Fibroblast of peridontal ligament (primary cell): ENCODE measurements around the gene FLNB.
"Not testable (repeated sequence)": the region's sequence is repeated elsewhere in the genome, so short reads cannot be mapped to it uniquely, and the experiment has no call there.

Experiments used
- DNase-seq: peaks from one replicate; pipeline ENCODE4 v3.0.0-alpha.2; 2010; ENCODE audit errors: extremely low read depth

Gene FLNB

DNA sequence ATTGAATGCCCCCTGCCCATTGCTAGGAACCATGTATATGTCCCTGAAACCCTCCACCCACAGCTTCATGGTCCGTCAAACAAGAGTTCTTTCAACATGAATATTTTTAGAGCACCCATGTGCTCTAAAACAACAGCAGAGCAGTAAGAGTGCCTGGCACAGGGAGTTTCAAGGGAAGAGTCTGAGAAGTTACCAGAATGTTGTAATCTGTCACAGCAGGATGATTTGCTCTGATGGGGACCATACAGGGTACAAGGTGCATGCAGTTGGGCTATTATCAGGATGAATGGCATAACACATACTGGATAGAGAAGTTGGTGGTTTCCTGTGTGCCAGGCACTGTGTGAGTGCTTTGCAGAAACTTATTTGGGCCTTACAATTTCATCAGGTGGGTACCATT, 27.8 kb upstream of the FLNB start:
- no peak for DNase-seq

DNA sequence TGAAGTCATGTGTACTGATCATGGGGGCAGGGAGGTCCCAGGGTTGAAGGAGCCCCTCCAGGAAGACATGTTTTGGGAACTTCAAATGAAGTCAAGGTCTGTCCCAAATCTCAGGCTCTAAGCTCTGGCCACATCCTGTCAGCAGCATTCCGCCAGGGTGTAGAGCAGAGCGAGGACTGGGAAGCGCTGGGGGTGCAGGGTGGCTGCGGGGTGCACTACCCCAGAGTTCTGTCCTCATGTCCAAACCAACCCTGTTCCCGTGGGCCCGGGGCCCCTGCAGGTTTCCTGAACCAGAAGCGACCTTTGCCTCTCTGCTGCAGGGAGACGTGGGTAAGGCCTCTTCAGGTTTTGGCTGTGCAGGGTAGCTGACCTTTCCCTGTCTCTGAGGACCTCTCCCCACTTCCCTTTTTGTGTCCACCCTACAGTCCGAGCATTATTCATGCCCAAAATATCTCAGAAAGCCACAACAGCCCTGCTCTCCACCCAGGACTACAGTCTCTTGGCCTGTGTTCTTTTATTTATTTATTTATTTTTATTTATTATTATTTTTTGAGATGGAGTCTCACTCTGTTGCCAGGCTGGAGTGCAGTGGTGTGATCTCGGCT, 26.6 kb upstream of the FLNB start:
- no peak for DNase-seq

DNA sequence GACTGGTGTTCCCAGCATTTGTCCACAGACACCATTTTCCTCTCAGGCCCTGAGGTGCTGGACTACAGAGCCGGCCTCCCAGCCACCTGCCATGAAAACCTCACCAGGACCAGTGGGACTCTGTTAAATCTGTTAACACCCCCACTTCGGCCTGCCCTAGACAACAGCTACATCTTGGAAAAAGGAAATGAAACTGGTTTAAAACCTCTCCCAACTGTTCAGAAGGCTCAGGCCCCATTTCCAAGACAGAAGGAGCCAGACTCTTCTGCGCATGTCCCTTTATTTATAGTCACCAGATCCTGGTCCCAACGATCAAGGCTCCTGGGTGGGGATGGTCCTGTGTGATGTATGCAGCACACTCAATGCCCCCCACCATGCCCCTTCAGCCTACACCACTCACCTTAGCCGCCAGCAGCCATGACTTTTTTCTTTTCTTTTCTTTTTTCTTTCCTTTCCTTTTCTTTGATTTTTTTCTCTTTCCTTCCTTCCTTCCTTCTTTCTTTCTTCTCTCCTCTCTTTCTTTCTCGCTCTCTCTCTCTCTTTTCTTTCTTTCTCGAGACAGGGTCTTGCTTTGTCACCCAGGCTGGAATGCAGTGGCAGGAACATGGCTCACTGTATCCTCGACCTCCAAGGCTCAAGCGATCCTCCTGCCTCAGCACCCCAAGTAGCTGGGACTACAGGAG, 25.5 kb upstream of the FLNB start:
- no peak for DNase-seq

- DNase-seq, result peak; percentile 80
Measured at GRCh38 chr3:57983734-57984518, 24.3 kb upstream of the FLNB start.

DNA sequence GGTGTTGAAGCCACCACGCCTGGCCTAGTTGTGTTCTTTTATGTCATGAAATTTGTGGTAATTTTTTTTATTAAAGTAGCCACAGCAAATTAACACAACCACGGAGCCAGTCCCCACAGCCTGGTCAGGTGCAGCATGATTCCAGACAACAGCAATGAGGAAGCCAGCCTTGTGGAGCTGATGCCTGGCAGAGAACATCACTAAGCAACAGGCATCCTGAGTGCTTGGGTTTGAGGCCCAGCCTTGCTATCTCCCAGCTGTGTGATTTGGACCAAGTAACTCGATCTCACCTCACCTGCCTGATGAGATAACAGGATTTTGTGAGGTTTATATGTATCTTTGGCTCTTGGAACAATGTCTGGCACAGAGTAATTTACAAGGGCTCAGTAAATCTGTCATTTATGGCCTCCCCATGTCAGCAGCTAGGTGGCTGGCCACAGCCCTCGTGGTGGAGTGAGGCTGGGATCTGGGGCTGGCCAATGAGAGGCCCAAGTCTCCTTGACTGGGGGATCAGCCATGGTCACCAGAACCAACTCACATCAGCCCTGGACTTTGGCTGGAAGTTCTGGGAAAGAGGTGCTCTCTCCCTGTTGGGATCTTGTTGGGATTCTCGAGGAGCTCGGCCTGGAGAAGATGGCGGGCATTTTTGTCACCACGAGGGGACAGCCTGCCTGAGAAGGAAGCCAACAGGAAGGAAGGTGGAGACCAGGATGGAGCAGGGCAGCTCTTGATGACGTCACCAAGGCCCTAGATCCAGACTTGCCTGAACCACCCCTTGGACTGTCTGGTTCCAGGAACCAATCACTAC, 22.8 kb upstream of the FLNB start:
- DNase-seq, result no peak

- DNase-seq, result no peak
Measured at GRCh38 chr3:57985984-57986246, 22.3 kb upstream of the FLNB start.

- DNase-seq, result no peak
Measured at GRCh38 chr3:57986261-57986660, 22.0 kb upstream of the FLNB start.

DNA sequence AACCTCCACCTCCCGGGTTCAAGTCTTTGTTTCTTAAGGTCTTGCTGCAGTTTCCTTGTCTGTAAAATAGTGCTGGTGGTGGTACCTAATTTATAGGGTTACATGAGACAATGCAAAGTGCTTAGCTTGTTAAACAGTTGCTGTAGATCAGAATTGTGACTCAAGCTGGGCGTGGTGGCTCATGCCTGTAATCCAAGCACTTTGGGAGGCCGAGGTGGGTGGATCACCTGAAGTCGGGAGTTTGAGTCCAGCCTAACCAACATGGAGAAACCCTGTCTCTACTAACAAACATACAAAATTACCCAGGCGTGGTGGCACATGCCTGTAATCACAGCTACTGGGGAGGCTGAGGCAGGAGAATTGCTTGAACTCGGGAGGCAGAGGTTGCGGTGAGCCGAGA, 19.0 kb upstream of the FLNB start:
- not testable (repeated sequence) for DNase-seq

DNA sequence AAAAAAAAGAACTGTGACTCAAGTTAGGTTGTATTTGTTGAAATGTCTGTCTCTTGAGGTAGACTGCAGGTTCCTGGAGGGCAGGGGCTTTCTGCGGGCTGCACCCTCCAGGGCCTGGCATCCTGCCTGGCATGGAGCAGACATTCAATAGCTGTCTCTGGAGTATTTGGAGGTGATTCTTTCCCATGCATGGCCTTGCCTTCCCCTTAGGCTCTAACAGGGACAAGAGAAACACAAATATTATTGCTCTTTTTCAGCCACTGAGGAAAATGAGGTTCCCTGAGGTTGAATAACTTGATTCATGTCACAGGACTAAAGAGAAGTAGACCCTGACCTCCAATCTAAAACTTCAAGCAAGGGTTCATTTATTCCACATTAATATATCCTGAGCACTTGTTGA, 18.6 kb upstream of the FLNB start:
- DNase-seq, result no peak

GRCh38 chr3:57992452-57993213, 15.6 kb upstream of the FLNB start:
- no peak for DNase-seq

GRCh38 chr3:57998366-57999283, 9.6 kb upstream of the FLNB start:
- DNase-seq, result no peak

- DNase-seq, result no peak
Measured at GRCh38 chr3:57999417-58000115, 8.7 kb upstream of the FLNB start.

GRCh38 chr3:58000306-58001085, 7.7 kb upstream of the FLNB start:
- DNase-seq, result no peak

- no peak for DNase-seq
Measured at GRCh38 chr3:58001086-58001467, 7.1 kb upstream of the FLNB start.

DNA sequence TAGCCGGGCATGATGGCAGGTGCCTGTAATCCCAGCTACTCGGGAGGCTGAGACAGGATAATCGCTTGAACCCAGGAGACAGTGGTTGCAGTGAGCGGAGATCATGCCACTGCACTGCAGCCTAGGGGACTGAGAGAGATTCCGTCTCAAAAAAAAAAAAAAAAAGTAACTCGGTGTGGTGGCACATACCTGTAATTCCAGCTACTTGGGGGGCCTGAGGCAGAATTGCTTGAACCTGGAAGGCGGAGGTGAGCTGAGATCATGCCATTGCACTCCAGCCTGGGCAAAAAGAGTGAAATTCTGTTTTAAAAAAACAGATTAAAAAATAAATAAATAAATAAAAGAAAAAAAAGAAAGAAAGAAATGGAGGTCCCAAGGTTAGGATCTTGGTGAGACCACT, 6.2 kb upstream of the FLNB start:
- DNase-seq, result no peak

DNA sequence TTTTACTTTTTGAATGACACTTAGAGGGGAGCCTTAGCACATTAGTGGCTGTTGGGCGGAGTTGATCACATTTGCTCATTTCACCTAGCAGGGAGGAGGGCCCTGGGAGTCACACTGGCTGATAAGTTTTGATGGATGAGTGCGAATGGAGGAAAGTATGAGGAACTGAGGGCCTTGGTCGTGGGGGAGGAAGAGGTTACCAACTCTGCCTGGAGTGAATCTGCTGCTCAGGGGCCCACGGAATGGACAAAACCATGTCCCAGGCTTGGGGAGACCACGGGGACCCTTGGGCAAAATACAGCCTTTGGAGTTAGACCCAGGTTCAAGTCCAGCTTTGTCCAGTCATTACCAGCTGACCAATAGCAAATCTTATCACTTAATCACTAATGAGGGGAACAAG, 5.1 kb upstream of the FLNB start:
- no peak for DNase-seq

DNA sequence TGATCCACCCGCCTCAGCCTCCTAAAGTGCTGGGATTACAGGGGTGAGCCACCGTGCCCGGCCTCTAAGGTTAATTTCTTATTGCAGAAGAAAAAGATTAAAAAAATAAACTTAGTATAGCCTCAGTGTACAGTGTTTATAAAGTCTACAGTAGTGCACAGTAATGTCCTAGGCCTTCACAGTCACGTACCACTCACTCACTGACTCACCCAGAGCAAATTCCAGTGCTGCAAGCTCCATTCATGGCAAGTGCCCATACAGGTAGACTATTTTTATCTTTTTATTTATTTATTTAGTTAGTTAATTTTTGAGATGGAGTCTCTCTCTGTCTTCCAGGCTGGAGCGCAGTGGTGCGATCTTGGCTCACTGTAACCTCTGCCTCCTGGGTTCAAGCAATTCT, 3.2 kb upstream of the FLNB start:
- DNase-seq, result peak; percentile 37

DNA sequence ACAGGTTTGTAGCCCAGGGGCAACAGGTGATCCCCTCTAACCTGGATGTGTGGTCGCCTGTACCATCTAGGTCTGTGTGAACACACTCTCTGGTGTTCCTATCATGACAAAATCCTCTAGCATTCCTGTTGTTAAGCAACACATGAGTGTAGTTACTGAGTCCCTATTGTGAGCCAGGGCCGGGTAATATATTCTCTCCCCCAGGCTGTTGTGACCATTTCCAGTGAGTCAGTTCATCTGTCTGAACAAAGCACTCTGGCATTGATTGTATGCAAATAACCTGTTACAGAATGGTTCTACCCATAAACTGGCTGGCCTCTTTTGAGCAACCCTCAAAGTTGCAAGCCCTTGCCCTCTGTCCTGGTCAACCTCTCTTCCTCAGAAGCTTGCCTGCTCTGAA, 2.6 kb upstream of the FLNB start:
- DNase-seq, result peak; percentile 60

DNA sequence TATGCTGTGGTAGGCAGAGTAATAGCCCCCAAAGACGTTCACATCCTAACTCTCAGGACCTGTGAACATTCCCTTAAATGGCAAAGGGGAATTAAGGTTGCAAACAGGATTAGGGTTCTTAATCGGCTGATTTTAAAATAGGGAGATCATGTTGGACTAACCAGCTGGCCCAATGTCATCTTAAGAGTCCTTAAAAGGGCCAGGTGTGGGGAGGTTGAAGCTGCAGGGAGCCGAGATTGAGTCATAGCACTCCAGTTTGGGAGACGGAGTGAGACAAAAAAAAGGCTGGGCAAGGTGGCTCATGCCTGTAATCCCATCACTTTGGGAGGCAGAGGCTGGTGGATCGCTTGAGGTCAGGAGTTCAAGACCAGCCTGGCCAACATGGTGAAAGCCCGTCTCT, 1.6 kb upstream of the FLNB start:
- no peak for DNase-seq
